Gastroesophageal sphincter (tissue), 3 donors: ENCODE data around the gene ACTN4.

Experiments
- CTCF ChIP-seq, 4 experiments: fragments of 200-600 bp in 2 of 4; fragments of 450-650 bp in 2 of 4; sonication (generic) in 1 of 4; IDR thresholded peaks; one replicate each; pipeline ENCODE4 v1.5.1; 2017 to 2019; ENCODE audit warnings: antibody characterized with exemption in 4 of 4, mild to moderate bottlenecking in 2 of 4, moderate library complexity in 2 of 4
- EP300 ChIP-seq: sonication (generic); formaldehyde crosslinking; IDR thresholded peaks from one replicate; pipeline ENCODE4 v1.6.1; 2017; ENCODE audit warnings: antibody characterized with exemption, mild to moderate bottlenecking
- POLR2A ChIP-seq, 2 donors: fragments of 450-650 bp; IDR thresholded peaks; one replicate each; pipeline ENCODE4 v1.6.1; 2017; ENCODE audit warnings: antibody characterized with exemption in 2 of 2, mild to moderate bottlenecking in 2 of 2, moderate library complexity in 1 of 2

- TF ChIP-seq POLR2A (IDR thresholded peaks at IDR 0.05) (no peak), CTCF (IDR thresholded peaks at IDR 0.05) (no peak), EP300 (no peak)
Observed at GRCh38 chr19:38684078-38684861, 36.8 kb downstream of the ACTN4 start.
